Measurements from ENCODE around the gene KLHL30.

The KLHL30 gene

GRCh38 chr2:238130111-238130695 is 8.3 kb upstream of the KLHL30 start:
- DNase-seq (ENCODE audit: low read depth in 2 of 2, low spot score in 1 of 2): no peak

GRCh38 chr2:238130696-238131628 is 7.5 kb upstream of the KLHL30 start:
- no peak for DNase-seq (ENCODE audit: low read depth in 2 of 2, low spot score in 1 of 2)

- DNase-seq (ENCODE audit: low read depth in 2 of 2, low spot score in 1 of 2): no peak
These were observed 6.6 kb upstream of the KLHL30 start for GRCh38 chr2:238131761-238132462.

- DNase-seq (ENCODE audit: low read depth in 2 of 2, low spot score in 1 of 2): no peak
These were observed 5.7 kb upstream of the KLHL30 start for GRCh38 chr2:238132463-238133450.

GRCh38 chr2:238133499-238134392 is 4.7 kb upstream of the KLHL30 start:
- DNase-seq (ENCODE audit: low read depth in 2 of 2, low spot score in 1 of 2): no peak

GRCh38 chr2:238134393-238134785 is 4.1 kb upstream of the KLHL30 start:
- DNase-seq (ENCODE audit: low read depth in 2 of 2, low spot score in 1 of 2): no peak

GRCh38 chr2:238135601-238136150 is 2.8 kb upstream of the KLHL30 start:
- DNase-seq (ENCODE audit: low read depth in 2 of 2, low spot score in 1 of 2): no peak

- DNase-seq (ENCODE audit: low read depth in 2 of 2, low spot score in 1 of 2): no peak
These were observed 1.5 kb upstream of the KLHL30 start for GRCh38 chr2:238136820-238137537.

- no peak for DNase-seq (ENCODE audit: low read depth in 2 of 2, low spot score in 1 of 2)
These were observed 583 bp upstream of the KLHL30 start for GRCh38 chr2:238137885-238138284.

- no peak for DNase-seq (ENCODE audit: low read depth in 2 of 2, low spot score in 1 of 2)
These were observed 950 bp downstream of the KLHL30 start for GRCh38 chr2:238139196-238140039.

- no peak for DNase-seq (ENCODE audit: low read depth in 2 of 2, low spot score in 1 of 2)
These were observed 1.6 kb downstream of the KLHL30 start for GRCh38 chr2:238140040-238140439.

- DNase-seq (ENCODE audit: low read depth in 2 of 2, low spot score in 1 of 2): no peak
These were observed 2.5 kb downstream of the KLHL30 start for GRCh38 chr2:238140721-238141540.

- DNase-seq (ENCODE audit: low read depth in 2 of 2, low spot score in 1 of 2): no peak
These were observed 3.3 kb downstream of the KLHL30 start for GRCh38 chr2:238141541-238142318.

GRCh38 chr2:238142382-238143205 is 4.1 kb downstream of the KLHL30 start:
- no peak for DNase-seq (ENCODE audit: low read depth in 2 of 2, low spot score in 1 of 2)

- DNase-seq (ENCODE audit: low read depth in 2 of 2, low spot score in 1 of 2): no peak
These were observed 4.9 kb downstream of the KLHL30 start for GRCh38 chr2:238143239-238143951.
